HEK293 (cell line): ENCODE results near the gene SMTNL2.

Experiments
- KLF1 ChIP-seq: fragments of 450-650 bp; formaldehyde crosslinking; IDR thresholded peaks from 2 replicates; pipeline ENCODE4 v1.5.1; 2016; ENCODE audit warnings: missing biosample characterization, missing genetic modification characterization
- KLF16 ChIP-seq: fragments of 450-650 bp; formaldehyde crosslinking; IDR thresholded peaks from 2 replicates; pipeline ENCODE4 v1.5.1; 2017; ENCODE audit warnings: missing biosample characterization, missing genetic modification characterization
- ZBTB7A ChIP-seq: fragments of 450-650 bp; formaldehyde crosslinking; IDR thresholded peaks from 2 replicates; pipeline ENCODE4 v1.5.1; 2016; ENCODE audit warnings: low read depth, missing biosample characterization, missing genetic modification characterization
- ZNF138 ChIP-seq: fragments of 450-650 bp; formaldehyde crosslinking; IDR thresholded peaks from 2 replicates; pipeline ENCODE4 v1.5.1; 2016; ENCODE audit warnings: missing biosample characterization, missing genetic modification characterization, borderline replicate concordance
- TF ChIP-seq, protein P1 (sequence below): fragments of 450-650 bp; formaldehyde crosslinking; IDR thresholded peaks from 2 replicates; pipeline ENCODE4 v1.5.1; 2016; ENCODE audit warnings: missing biosample characterization, missing genetic modification characterization

DNA sequence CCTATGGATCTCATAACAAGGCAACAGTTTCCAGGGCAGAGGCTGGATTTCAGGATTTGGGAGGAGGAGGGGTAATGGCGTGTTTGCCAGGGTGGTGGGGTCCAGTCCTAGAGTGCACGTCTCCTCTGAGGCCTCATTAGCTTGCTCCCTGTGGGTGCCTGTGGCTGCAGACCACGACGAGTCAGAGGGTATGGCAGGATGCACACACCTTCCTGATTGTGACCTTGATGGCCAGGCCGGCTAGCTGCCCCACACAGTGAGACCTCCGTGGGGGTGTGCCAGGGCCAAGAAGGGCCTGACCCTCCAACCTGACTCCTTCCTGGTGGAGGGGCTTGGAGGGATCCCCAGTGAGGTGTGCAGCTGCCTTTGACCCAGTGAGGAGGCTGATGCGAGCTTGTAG lies 4.0 kb upstream of the SMTNL2 start:
- TF ChIP-seq, protein P1, sequence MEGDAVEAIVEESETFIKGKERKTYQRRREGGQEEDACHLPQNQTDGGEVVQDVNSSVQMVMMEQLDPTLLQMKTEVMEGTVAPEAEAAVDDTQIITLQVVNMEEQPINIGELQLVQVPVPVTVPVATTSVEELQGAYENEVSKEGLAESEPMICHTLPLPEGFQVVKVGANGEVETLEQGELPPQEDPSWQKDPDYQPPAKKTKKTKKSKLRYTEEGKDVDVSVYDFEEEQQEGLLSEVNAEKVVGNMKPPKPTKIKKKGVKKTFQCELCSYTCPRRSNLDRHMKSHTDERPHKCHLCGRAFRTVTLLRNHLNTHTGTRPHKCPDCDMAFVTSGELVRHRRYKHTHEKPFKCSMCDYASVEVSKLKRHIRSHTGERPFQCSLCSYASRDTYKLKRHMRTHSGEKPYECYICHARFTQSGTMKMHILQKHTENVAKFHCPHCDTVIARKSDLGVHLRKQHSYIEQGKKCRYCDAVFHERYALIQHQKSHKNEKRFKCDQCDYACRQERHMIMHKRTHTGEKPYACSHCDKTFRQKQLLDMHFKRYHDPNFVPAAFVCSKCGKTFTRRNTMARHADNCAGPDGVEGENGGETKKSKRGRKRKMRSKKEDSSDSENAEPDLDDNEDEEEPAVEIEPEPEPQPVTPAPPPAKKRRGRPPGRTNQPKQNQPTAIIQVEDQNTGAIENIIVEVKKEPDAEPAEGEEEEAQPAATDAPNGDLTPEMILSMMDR (tag by site-specific recombination): no peak
- TF ChIP-seq KLF1 (tag by site-specific recombination): no peak
- no peak for TF ChIP-seq ZBTB7A (tag by site-specific recombination)
- no peak for TF ChIP-seq KLF16 (tag by site-specific recombination)
- no peak for TF ChIP-seq ZNF138
